A549 (cell line): ENCODE data around the gene DNMT3L. TPM values are rescaled to one million over a fixed set of nuclear protein-coding genes. Genes with fewer than 3 reads are reported as not detected.

Experiments
- ATAC-seq, 2 experiments: fragments of 200-7000 bp in 1 of 2; fragments of >200 bp in 1 of 2; cut with Nextera tagmentation in 1 of 2; cut with Tn5 transposase in 1 of 2; 3 replicates each; pipeline versions ENCODE4 v1.8.0 to v1.9.1; 2018 to 2020; ENCODE audit warnings: mild to moderate bottlenecking in 1 of 2, moderate library complexity in 1 of 2
- CTCF ChIA-PET: fragments of 300-600 bp; sonication (Branson Sonifier 250); formaldehyde crosslinking; extraction: SDS; loops from one replicate; lab custom pipeline; 2021; ENCODE audit warnings: antibody characterized with exemption, inconsistent platforms; lab: Yijun Ruan, JAX
- POLR2A ChIA-PET: fragments of 350-600 bp; formaldehyde crosslinking; extraction: SDS; loops from one replicate; lab custom pipeline; 2021; ENCODE audit warnings: antibody characterized with exemption, inconsistent platforms; lab: Yijun Ruan, JAX
- DNase-seq, 2 experiments: peaks; one replicate each; pipeline versions ENCODE4 v3.0.0 to v3.0.0-alpha.2; 2011 to 2016; ENCODE audit warnings: low read depth in 1 of 2, low spot score in 1 of 2
- FAIRE-seq: peaks from 2 replicates; lab custom pipeline; 2011; peaks lifted over from hg19 to GRCh38; lab: Jason Lieb, UNC
- H3K27ac ChIP-seq, 2 experiments: fragments of >200 bp; sonication (Bioruptor Twin); formaldehyde crosslinking; 3 replicates each; pipeline ENCODE4 v1.5.1; 2016 to 2017
- H3K4me1 ChIP-seq: fragments of >200 bp; sonication (Bioruptor Twin); formaldehyde crosslinking; 3 replicates; pipeline ENCODE4 v1.6.1; 2016
- H3K4me2 ChIP-seq: fragments of >200 bp; sonication (Bioruptor Twin); formaldehyde crosslinking; 3 replicates; pipeline ENCODE4 v1.6.1; 2016
- H3K4me3 ChIP-seq: fragments of >200 bp; sonication (Bioruptor Twin); formaldehyde crosslinking; 3 replicates; pipeline ENCODE4 v1.5.1; 2016
- H3K9me3 ChIP-seq: fragments of >200 bp; sonication (Bioruptor Twin); formaldehyde crosslinking; 3 replicates; pipeline ENCODE4 v1.6.1; 2016
- BHLHE40 ChIP-seq: IDR thresholded peaks from 2 replicates; pipeline ENCODE4 v1.6.1; 2012; ENCODE audit warnings: low read depth, low read length, inconsistent platforms
- CBX8 ChIP-seq: fragments of 200-600 bp; sonication (generic); IDR thresholded peaks from 2 replicates; pipeline ENCODE4 v1.6.1; 2016
- CEBPB ChIP-seq, 2 experiments: fragments of >200 bp in 1 of 2; sonication (Bioruptor Twin) in 1 of 2; formaldehyde crosslinking in 1 of 2; IDR thresholded peaks; 2 replicates each; pipeline ENCODE4 v1.6.1; 2012 to 2016
- CHD2 ChIP-seq: fragments of 150-350 bp; IDR thresholded peaks from 2 replicates; pipeline ENCODE4 v1.6.1; 2014; ENCODE audit warnings: low read length; ENCODE audit not compliant: partially characterized antibody
- CHD4 ChIP-seq: fragments of 200-600 bp; sonication (generic); IDR thresholded peaks from 2 replicates; pipeline ENCODE4 v1.6.1; 2016; ENCODE audit warnings: antibody characterized with exemption, mild to moderate bottlenecking, borderline replicate concordance
- EHF ChIP-seq: fragments of 250-450 bp; sonication (Bioruptor Pico); IDR thresholded peaks from 2 replicates; pipeline ENCODE4 v1.5.0; 2020; ENCODE audit warnings: mild to moderate bottlenecking
- EHMT2 ChIP-seq: fragments of 200-600 bp; sonication (generic); IDR thresholded peaks from 2 replicates; pipeline ENCODE4 v1.6.1; 2016; ENCODE audit warnings: antibody characterized with exemption, low read depth, mild to moderate bottlenecking, moderate library complexity
- EP300 ChIP-seq, 2 experiments: fragments of >200 bp; sonication (Bioruptor Twin); formaldehyde crosslinking; IDR thresholded peaks; 2 replicates in 1 of 2; 3 replicates in 1 of 2; pipeline ENCODE4 v1.6.1; 2016 to 2017
- HDAC2 ChIP-seq: fragments of 200-600 bp; sonication (generic); IDR thresholded peaks from 2 replicates; pipeline ENCODE4 v1.6.1; 2016
- JUN ChIP-seq, 2 experiments: fragments of >200 bp; sonication (Bioruptor Twin); formaldehyde crosslinking; IDR thresholded peaks; 2 replicates in 1 of 2; 3 replicates in 1 of 2; pipeline ENCODE4 v1.6.1; 2016 to 2017
- JUNB ChIP-seq: fragments of >200 bp; sonication (Bioruptor Twin); formaldehyde crosslinking; IDR thresholded peaks from 2 replicates; pipeline ENCODE4 v1.6.1; 2016
- KDM1A ChIP-seq: fragments of 200-600 bp; sonication (generic); IDR thresholded peaks from 2 replicates; pipeline ENCODE4 v1.6.1; 2016; ENCODE audit warnings: low read depth, mild to moderate bottlenecking
- KDM5A ChIP-seq: fragments of 200-600 bp; sonication (generic); IDR thresholded peaks from 2 replicates; pipeline ENCODE4 v1.6.1; 2016; ENCODE audit warnings: antibody characterized with exemption, mild to moderate bottlenecking
- NFE2L2 ChIP-seq: fragments of 150-350 bp; conservative IDR thresholded peaks from 2 replicates; pipeline ENCODE4 v1.6.1; 2014; ENCODE audit warnings: low read length
- NPAS2 ChIP-seq: fragments of 250-450 bp; sonication (Bioruptor Pico); IDR thresholded peaks from 2 replicates; pipeline ENCODE4 v1.8.0; 2022; ENCODE audit warnings: mild to moderate bottlenecking, moderate library complexity, borderline replicate concordance
- PHF8 ChIP-seq: fragments of 200-600 bp; sonication (generic); IDR thresholded peaks from 2 replicates; pipeline ENCODE4 v1.6.1; 2016; ENCODE audit warnings: low read depth, mild to moderate bottlenecking, antibody characterized with exemption, moderate library complexity, borderline replicate concordance
- RAD21 ChIP-seq, 2 experiments: fragments of >200 bp in 1 of 2; sonication (Bioruptor Twin) in 1 of 2; formaldehyde crosslinking in 1 of 2; IDR thresholded peaks in 1 of 2; conservative IDR thresholded peaks in 1 of 2; 2 replicates in 1 of 2; 3 replicates in 1 of 2; pipeline ENCODE4 v1.6.1; 2012 to 2018; ENCODE audit warnings: inconsistent platforms in 1 of 2
- RCOR1 ChIP-seq: fragments of 150-350 bp; IDR thresholded peaks from 2 replicates; pipeline ENCODE4 v1.6.1; 2014; ENCODE audit warnings: antibody characterized with exemption, low read length, low read depth
- SMC3 ChIP-seq: fragments of >200 bp; sonication (Bioruptor Twin); formaldehyde crosslinking; IDR thresholded peaks from 3 replicates; pipeline ENCODE4 v1.6.1; 2018; ENCODE audit warnings: inconsistent platforms
- SREBF2 ChIP-seq: fragments of 450-650 bp; IDR thresholded peaks from 2 replicates; pipeline ENCODE4 v1.6.1; 2014; ENCODE audit warnings: mild to moderate bottlenecking, moderate library complexity
- TP53 ChIP-seq: fragments of 250-450 bp; sonication (Bioruptor Pico); IDR thresholded peaks from 2 replicates; pipeline ENCODE4 v1.5.0; 2021; ENCODE audit warnings: mild to moderate bottlenecking, moderate library complexity
- ZC3H11A ChIP-seq: fragments of 450-650 bp; IDR thresholded peaks from 2 replicates; pipeline ENCODE4 v1.6.1; 2014; ENCODE audit warnings: antibody characterized with exemption, mild to moderate bottlenecking
- ZSCAN20 ChIP-seq: fragments of 250-450 bp; sonication (Bioruptor Pico); IDR thresholded peaks from 2 replicates; pipeline ENCODE4 v1.8.0; 2022; ENCODE audit warnings: mild to moderate bottlenecking, moderate library complexity
- WGBS: methylation state at CpG from one replicate; pipeline ENCODE4 v1.1.6; 2017; ENCODE audit errors: missing lambda C conversion rate; 5-methylcytosine and 5-hydroxymethylcytosine counted together
- polyA plus RNA-seq, 4 experiments: library from polyadenylated mRNA; depleted of rRNA in 3 of 4; stranded (reverse); fragments of >200 nt; fragmentation: RNase III in 1 of 4; extraction: RNeasy Plus Mini Kit Qiagen cat#74134 plus additional on column Dnase treatment in 1 of 4; gene quantifications; 2 replicates in 3 of 4; 3 replicates in 1 of 4; pipeline ENCODE4 v1.2.3, GENCODE V29; 2011 to 2017
- TF ChIP-seq, protein P1 (sequence below): fragments of 150-350 bp; IDR thresholded peaks from 2 replicates; pipeline ENCODE4 v1.6.1; 2014; ENCODE audit warnings: low read depth, mild to moderate bottlenecking, low read length
- TF ChIP-seq, protein P2 (sequence below): fragments of >200 bp; sonication (Bioruptor Twin); formaldehyde crosslinking; IDR thresholded peaks from 3 replicates; pipeline ENCODE4 v1.6.1; 2016
- TF ChIP-seq, protein P3 (sequence below): fragments of 450-650 bp; IDR thresholded peaks from 2 replicates; pipeline ENCODE4 v1.6.1; 2014; ENCODE audit warnings: antibody characterized with exemption
- TF ChIP-seq, protein P4 (sequence below): IDR thresholded peaks from 2 replicates; pipeline ENCODE4 v1.6.1; 2012
- TF ChIP-seq, protein P5 (sequence below): fragments of >200 bp; sonication (Bioruptor Twin); formaldehyde crosslinking; IDR thresholded peaks from 3 replicates; pipeline ENCODE4 v1.5.1; 2016

DNMT3L gene
- polyA plus RNA-seq, 2 of the 4 experiments (the other 2 are of a cell fraction): not detected

DNA sequence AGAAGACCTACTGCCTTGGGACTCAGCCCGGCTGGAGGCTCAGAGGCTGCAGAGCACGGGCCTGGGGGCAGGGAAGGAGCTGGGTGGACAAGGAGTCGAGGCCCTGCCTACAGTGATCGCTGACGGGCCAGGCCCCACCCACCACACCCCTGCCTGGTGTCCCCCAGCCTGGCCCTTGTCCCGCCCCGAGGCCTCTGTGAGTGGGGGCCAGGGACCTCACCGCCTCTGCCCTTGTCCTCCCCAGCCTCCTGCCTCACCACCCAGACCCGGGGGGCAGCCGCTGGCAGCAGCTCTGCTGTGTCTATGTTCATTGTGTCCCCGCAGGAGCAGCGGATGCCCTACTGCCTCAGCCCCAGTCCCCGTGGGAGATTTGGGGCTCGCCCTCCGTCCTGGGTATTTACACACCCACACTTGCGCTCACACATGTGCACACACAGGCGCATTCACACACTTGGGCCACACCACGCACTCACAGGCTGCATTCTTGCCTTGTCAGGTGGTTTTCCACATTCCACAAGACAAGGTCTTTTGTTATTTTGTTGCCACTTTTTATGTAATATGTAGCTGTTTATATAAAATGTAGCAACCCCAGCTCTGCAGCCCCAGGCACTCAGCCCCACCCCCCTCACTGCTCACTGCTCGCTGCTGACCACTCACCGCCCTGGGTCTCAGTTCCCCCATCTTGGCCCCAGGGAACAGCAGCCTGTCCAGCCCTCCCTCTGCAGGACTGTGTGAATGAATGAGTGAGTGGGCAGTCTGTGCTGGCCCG, 45.4 kb upstream of the DNMT3L start:
- DNase-seq (no peak), ATAC-seq (no peak), FAIRE-seq (no peak)
- 91% methylated on average over 19 of the region's 21 CpGs for WGBS
- ChIA-PET POLR2A (no interaction called here), CTCF (interaction anchor here (1.2 to 3.4 kb wide), 3 partner anchors 8 to 10 kb away, joined by 3 to 15 read pairs (median 6); no protein-coding TSS in a partner anchor)
- Histone ChIP-seq H3K4me1 (no peaks in the 10 kb centered on the region), H3K4me2 (no peak overlapping the region), H3K9me3 (no peaks in the 10 kb centered on the region), H3K4me3 (no peak overlapping the region), H3K27ac (no peak overlapping the region)
- TF ChIP-seq NFE2L2 (no peak), HDAC2 (no peak), EHMT2 (no peak), BHLHE40 (no peak), TP53 (CRISPR knock-in tag) (no peak), SREBF2 (no peak)

DNA sequence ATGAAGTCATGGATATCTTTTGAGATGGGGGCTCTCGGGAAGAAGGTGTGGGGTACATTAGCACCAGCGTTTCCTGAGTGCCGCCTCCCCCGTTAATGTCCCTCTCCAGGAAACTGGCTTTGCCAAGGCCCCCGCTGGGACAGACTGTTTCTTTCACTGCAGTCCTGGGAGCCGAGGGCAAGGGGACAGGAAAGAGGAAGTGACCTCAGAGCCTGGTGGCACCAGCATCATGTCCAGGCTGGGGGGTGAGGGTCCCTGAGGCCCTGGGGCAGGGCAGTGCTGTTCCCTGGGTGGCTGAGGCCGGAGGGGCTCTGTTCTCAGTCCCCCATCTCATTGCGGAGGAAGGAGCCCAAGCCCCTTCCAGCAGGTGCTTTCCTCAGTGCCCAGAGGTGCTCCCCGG, 44.0 kb upstream of the DNMT3L start:
- no peak for DNase-seq
- POLR2A ChIA-PET: no interaction called here
- Histone ChIP-seq H3K9me3 (no peaks in the 10 kb centered on the region), H3K27ac (no peak overlapping the region), H3K4me1 (peaks cover 10% of the 10 kb centered on the region; the same call in 1 of the 3 replicates), H3K4me3 (no peak overlapping the region), H3K4me2 (no peak overlapping the region)
- CTCF ChIA-PET: interaction anchor here (0.6 to 3.4 kb wide), 5 partner anchors 9 to 35 kb away, joined by 3 to 15 read pairs (median 8); no protein-coding TSS in a partner anchor
- 88% methylated on average over 8 of the region's 9 CpGs for WGBS
- no peak for FAIRE-seq
- TF ChIP-seq CEBPB (IDR thresholded peaks at IDR 0.05) (no peak), KDM5A (no peak), NPAS2 (CRISPR knock-in tag) (no peak), EHMT2 (no peak), KDM1A (no peak), NFE2L2 (no peak), CBX8 (no peak), ZC3H11A (no peak), JUN (IDR thresholded peaks at IDR 0.05) (no peak), EHF (no peak), CHD2 (no peak), PHF8 (no peak), ZSCAN20 (no peak), JUNB (no peak), CHD4 (no peak)
- TF ChIP-seq, protein P1, sequence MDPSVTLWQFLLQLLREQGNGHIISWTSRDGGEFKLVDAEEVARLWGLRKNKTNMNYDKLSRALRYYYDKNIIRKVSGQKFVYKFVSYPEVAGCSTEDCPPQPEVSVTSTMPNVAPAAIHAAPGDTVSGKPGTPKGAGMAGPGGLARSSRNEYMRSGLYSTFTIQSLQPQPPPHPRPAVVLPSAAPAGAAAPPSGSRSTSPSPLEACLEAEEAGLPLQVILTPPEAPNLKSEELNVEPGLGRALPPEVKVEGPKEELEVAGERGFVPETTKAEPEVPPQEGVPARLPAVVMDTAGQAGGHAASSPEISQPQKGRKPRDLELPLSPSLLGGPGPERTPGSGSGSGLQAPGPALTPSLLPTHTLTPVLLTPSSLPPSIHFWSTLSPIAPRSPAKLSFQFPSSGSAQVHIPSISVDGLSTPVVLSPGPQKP: no peak
- TF ChIP-seq, protein P2, sequence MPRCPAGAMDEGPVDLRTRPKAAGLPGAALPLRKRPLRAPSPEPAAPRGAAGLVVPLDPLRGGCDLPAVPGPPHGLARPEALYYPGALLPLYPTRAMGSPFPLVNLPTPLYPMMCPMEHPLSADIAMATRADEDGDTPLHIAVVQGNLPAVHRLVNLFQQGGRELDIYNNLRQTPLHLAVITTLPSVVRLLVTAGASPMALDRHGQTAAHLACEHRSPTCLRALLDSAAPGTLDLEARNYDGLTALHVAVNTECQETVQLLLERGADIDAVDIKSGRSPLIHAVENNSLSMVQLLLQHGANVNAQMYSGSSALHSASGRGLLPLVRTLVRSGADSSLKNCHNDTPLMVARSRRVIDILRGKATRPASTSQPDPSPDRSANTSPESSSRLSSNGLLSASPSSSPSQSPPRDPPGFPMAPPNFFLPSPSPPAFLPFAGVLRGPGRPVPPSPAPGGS: no peak
- no peak for ATAC-seq

DNA sequence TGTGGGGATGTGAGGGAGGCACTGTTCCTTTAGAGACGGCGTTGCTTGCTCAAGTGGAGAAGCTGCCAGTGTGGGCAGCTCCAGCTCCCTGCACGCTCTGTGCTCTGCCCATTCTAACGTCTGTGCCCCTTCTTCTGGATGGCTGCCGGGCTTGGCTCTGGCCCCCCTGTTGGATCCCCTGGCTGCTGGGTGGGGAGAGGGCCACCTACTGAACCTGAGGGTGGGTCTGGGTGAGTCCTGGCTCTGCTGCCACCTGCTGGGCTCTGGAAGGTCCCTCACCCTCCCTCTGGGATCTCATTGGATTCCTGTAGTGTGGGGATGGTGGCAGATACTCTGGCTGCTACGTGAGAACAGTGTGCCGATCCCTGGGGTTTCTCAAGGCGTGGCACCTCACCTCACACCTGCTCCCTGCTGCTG, 43.2 kb upstream of the DNMT3L start:
- no peak for FAIRE-seq
- no peak overlapping the region for H3K4me3 ChIP-seq
- peak; percentile 57 to 80; a peak in 4 of 6 replicates for ATAC-seq
- ChIA-PET POLR2A (no interaction called here), CTCF (interaction anchor here (0.6 to 3.4 kb wide), 9 partner anchors 10 to 436 kb away, joined by 3 to 15 read pairs (median 3); no protein-coding TSS in a partner anchor)
- H3K4me2 ChIP-seq: no peak overlapping the region
- no peak overlapping the region for H3K27ac ChIP-seq
- H3K4me1 ChIP-seq: peaks cover 10% of the 10 kb centered on the region; the same call in 1 of the 3 replicates
- TF ChIP-seq, protein P3, sequence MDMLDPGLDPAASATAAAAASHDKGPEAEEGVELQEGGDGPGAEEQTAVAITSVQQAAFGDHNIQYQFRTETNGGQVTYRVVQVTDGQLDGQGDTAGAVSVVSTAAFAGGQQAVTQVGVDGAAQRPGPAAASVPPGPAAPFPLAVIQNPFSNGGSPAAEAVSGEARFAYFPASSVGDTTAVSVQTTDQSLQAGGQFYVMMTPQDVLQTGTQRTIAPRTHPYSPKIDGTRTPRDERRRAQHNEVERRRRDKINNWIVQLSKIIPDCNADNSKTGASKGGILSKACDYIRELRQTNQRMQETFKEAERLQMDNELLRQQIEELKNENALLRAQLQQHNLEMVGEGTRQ: no peak
- TF ChIP-seq, protein P4, sequence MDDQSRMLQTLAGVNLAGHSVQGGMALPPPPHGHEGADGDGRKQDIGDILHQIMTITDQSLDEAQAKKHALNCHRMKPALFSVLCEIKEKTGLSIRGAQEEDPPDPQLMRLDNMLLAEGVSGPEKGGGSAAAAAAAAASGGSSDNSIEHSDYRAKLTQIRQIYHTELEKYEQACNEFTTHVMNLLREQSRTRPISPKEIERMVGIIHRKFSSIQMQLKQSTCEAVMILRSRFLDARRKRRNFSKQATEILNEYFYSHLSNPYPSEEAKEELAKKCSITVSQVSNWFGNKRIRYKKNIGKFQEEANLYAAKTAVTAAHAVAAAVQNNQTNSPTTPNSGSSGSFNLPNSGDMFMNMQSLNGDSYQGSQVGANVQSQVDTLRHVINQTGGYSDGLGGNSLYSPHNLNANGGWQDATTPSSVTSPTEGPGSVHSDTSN: no peak
- TF ChIP-seq SMC3: 0 out of 3 replicates have a peak, but pooled peaks have one; percentile 33
- no peak for TF ChIP-seq RCOR1
- no peak for TF ChIP-seq EHMT2
- peak in 1 of 2 experiments; percentile 31; a peak in 2 of 5 replicates for TF ChIP-seq RAD21 (conservative IDR thresholded peaks at IDR 0.05 in 1 of 2, IDR thresholded peaks at IDR 0.05 in 1 of 2)
- no peak for TF ChIP-seq EP300 (IDR thresholded peaks at IDR 0.05)
- TF ChIP-seq JUNB: no peak
- TF ChIP-seq, protein P5, sequence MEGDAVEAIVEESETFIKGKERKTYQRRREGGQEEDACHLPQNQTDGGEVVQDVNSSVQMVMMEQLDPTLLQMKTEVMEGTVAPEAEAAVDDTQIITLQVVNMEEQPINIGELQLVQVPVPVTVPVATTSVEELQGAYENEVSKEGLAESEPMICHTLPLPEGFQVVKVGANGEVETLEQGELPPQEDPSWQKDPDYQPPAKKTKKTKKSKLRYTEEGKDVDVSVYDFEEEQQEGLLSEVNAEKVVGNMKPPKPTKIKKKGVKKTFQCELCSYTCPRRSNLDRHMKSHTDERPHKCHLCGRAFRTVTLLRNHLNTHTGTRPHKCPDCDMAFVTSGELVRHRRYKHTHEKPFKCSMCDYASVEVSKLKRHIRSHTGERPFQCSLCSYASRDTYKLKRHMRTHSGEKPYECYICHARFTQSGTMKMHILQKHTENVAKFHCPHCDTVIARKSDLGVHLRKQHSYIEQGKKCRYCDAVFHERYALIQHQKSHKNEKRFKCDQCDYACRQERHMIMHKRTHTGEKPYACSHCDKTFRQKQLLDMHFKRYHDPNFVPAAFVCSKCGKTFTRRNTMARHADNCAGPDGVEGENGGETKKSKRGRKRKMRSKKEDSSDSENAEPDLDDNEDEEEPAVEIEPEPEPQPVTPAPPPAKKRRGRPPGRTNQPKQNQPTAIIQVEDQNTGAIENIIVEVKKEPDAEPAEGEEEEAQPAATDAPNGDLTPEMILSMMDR: peak; percentile 48
- no peak for TF ChIP-seq PHF8
- TF ChIP-seq SREBF2: no peak
- TF ChIP-seq CBX8: no peak
- no peaks in the 10 kb centered on the region for H3K9me3 ChIP-seq
- 49% methylated on average over 5 of the region's 8 CpGs for WGBS
- peak; percentile 39 to 54 for DNase-seq
